ENCODE measurements around the gene ADK. TPM values are rescaled to one million over a fixed set of nuclear protein-coding genes. Genes with fewer than 3 reads are reported as not detected.

Gene ADK
- total and polyA plus RNA-seq, 2 of the 4 experiments (the other 2 are of a cell fraction), result 30.6 to 40.9 TPM

- DNase-seq, result no peak
- no peak overlapping the region for H3K23ac ChIP-seq (ENCODE audit: low read depth, low read length)
- H2AK9ac ChIP-seq (replicated peaks; ENCODE audit: low read depth, low read length, poor library complexity), result no peak overlapping the region
- WGBS, 2 experiments (ENCODE audit: extremely low coverage in 2 of 2, insufficient read length in 1 of 2), result no CpG with 5 or more reads among the region's 3 CpGs
- ChIA-PET POLR2A (ENCODE audit: unreplicated experiment) (interaction anchor here (0.7 kb wide), 1 partner anchor 310 kb away, joined by 3 read pairs; no protein-coding TSS in a partner anchor), CTCF (interaction anchor here (0.6 to 1.2 kb wide), 2 partner anchors 10 to 57 kb away, joined by 3 read pairs; no protein-coding TSS in a partner anchor)
- dilution Hi-C loops (cut with HindIII; ENCODE audit: low sequenced_read_pairs, unreplicated experiment) (no loop called here), intact Hi-C loops (cut with micrococcal nuclease) (no loop called here), in situ Hi-C loops (cut with MboI; ENCODE audit: low sequenced_read_pairs) (no loop called here)
- no peak overlapping the region for H2AFZ ChIP-seq (replicated peaks; ENCODE audit: low read length, poor library complexity)
- no peak overlapping the region for H2BK5ac ChIP-seq (ENCODE audit: low read depth, low read length, poor library complexity, severe bottlenecking)
- no peak overlapping the region for H2BK15ac ChIP-seq (ENCODE audit: low read depth, low read length)
- no peak for TF ChIP-seq RAD21 (IDR thresholded peaks at IDR 0.05; ENCODE audit: low read length)
- no peak for TF ChIP-seq RCOR1 (IDR thresholded peaks at IDR 0.05; ENCODE audit: insufficient replicate concordance, low read length)
- TF ChIP-seq MAZ (IDR thresholded peaks at IDR 0.05; ENCODE audit: borderline replicate concordance, low read depth, low read length), result no peak
- TF ChIP-seq, protein P1, sequence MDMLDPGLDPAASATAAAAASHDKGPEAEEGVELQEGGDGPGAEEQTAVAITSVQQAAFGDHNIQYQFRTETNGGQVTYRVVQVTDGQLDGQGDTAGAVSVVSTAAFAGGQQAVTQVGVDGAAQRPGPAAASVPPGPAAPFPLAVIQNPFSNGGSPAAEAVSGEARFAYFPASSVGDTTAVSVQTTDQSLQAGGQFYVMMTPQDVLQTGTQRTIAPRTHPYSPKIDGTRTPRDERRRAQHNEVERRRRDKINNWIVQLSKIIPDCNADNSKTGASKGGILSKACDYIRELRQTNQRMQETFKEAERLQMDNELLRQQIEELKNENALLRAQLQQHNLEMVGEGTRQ (IDR thresholded peaks at IDR 0.05; ENCODE audit: low read depth, low read length), result no peak
- TF ChIP-seq CEBPB (IDR thresholded peaks at IDR 0.05; ENCODE audit: low read depth, low read length), result no peak
- TF ChIP-seq BHLHE40 (IDR thresholded peaks at IDR 0.05; ENCODE audit: low read depth, low read length), result no peak
- no peak for TF ChIP-seq SMC3 (IDR thresholded peaks at IDR 0.05; ENCODE audit: low read depth, low read length)
- TF ChIP-seq FOS (IDR thresholded peaks at IDR 0.05; ENCODE audit: low read depth, low read length), result no peak
- TF ChIP-seq, protein P2, sequence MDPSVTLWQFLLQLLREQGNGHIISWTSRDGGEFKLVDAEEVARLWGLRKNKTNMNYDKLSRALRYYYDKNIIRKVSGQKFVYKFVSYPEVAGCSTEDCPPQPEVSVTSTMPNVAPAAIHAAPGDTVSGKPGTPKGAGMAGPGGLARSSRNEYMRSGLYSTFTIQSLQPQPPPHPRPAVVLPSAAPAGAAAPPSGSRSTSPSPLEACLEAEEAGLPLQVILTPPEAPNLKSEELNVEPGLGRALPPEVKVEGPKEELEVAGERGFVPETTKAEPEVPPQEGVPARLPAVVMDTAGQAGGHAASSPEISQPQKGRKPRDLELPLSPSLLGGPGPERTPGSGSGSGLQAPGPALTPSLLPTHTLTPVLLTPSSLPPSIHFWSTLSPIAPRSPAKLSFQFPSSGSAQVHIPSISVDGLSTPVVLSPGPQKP (IDR thresholded peaks at IDR 0.05; ENCODE audit: borderline replicate concordance, low read depth, low read length), result no peak
- no peak overlapping the region for H3K14ac ChIP-seq (replicated peaks; ENCODE audit: low read depth, low read length)
- no peak overlapping the region for H3K9ac ChIP-seq (ENCODE audit: low read depth, low read length)
- no peaks in the 10 kb centered on the region for H3K27me3 ChIP-seq (ENCODE audit: control insufficient read depth, insufficient read depth, low read length)
- no peaks in the 10 kb centered on the region for H3K79me1 ChIP-seq (ENCODE audit: low read depth in 1 of 2, low read length in 2 of 2)
- H3K4me3 ChIP-seq (ENCODE audit: insufficient read depth, low read depth, low read length), result no peak overlapping the region
- no peak overlapping the region for H3K4ac ChIP-seq (ENCODE audit: low read depth, low read length)
- peaks cover 3% of the 10 kb centered on the region; the same call in 1 of the 2 replicates for H3K9me1 ChIP-seq (ENCODE audit: insufficient read depth, low read length)
- H4K5ac ChIP-seq (ENCODE audit: low read depth, low read length), result no peak overlapping the region
- no peak overlapping the region for H3K27ac ChIP-seq (ENCODE audit: insufficient read depth, low read length)
- no peak overlapping the region for H3K4me2 ChIP-seq (ENCODE audit: low read depth, low read length)
- H4K20me1 ChIP-seq (ENCODE audit: insufficient read depth, low read length), result no peaks in the 10 kb centered on the region
- no peak for ATAC-seq (ENCODE audit: low read depth)
- no peak overlapping the region for H4K8ac ChIP-seq (ENCODE audit: low read depth in 2 of 2, low read length in 2 of 2)
- no TSS peak for BruUV-seq (replicated peaks)
- H2AK5ac ChIP-seq (ENCODE audit: low read depth, low read length), result no peak overlapping the region
- H3K36me3 ChIP-seq (ENCODE audit: control insufficient read depth, insufficient read depth, low read length), result no peaks in the 10 kb centered on the region
- H3K4me1 ChIP-seq (ENCODE audit: control insufficient read depth, insufficient read depth, low read length), result no peaks in the 10 kb centered on the region
- H2BK120ac ChIP-seq (ENCODE audit: low read depth, low read length), result no peak overlapping the region
- H2BK20ac ChIP-seq (ENCODE audit: low read depth, low read length), result no peak overlapping the region
- no peak overlapping the region for H3K18ac ChIP-seq (ENCODE audit: low read depth, low read length)
- no peak overlapping the region for H4K91ac ChIP-seq (ENCODE audit: insufficient read depth, low read depth, low read length)
- no peak overlapping the region for H3K56ac ChIP-seq (ENCODE audit: extremely low read depth, insufficient read depth, low read length)
- H3K9me3 ChIP-seq (ENCODE audit: control insufficient read depth, insufficient read depth, low read length), result no peaks in the 10 kb centered on the region
Observed at GRCh38 chr10:74738542-74738941, 587.5 kb downstream of the ADK start.

Measured in IMR-90 (cell line).